GM10266 (cell line): ENCODE results near the gene WDR43.

ENCODE experiments used
- DNase-seq: peaks from one replicate; pipeline ENCODE4 v3.0.0; 2012; ENCODE audit errors: extremely low spot score
- CTCF ChIP-seq: IDR thresholded peaks from 2 replicates; pipeline ENCODE4 v1.5.1; 2012; ENCODE audit warnings: mild to moderate bottlenecking, low read depth; ENCODE audit not compliant: control insufficient read depth, insufficient read depth; ENCODE audit errors: missing control alignments

Gene WDR43

DNA sequence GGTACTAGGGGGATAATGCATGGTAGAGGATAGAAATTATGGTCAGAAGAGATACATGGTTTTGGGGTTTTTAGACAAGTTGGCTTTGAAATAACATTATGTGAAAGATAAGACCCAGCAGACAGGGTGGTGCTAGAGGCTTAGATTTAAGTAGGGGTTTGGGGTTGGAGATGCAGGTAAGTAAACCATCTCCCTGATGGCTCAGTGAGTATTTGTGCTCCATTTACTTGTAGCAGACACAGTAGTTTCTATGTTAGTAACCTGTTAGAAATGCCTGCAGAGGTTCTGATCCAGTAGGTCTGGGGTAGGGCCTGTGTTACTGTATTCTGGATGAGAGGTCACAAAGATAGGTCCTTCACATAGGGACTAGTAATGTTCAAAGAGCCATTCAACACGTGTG, 13.7 kb downstream of the WDR43 start:
- TF ChIP-seq CTCF: no peak
- DNase-seq: no peak

- DNase-seq: no peak
- TF ChIP-seq CTCF: no peak
Observed at GRCh38 chr2:28909655-28910353, 15.3 kb downstream of the WDR43 start.

DNA sequence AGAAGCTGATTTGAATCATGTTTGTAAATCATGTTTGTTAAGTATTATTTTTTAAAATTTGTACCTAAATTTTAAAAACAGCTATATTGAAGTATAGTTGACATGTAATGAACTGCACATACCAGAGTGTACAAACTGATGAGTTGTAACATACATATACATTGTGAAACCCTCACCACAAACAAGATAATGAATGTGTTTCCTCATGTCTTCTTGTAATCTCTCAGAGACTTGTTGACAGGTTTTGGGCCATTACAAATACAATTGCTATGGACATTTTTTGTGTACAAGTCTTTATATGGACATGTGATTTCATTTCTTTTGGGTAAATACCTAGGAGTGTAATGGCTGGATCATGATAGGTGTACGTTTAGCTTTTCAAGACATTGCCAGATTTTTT, 21.5 kb downstream of the WDR43 start:
- no peak for TF ChIP-seq CTCF
- DNase-seq: no peak

- TF ChIP-seq CTCF: no peak
- DNase-seq: no peak
Observed at GRCh38 chr2:28926847-28927246, 32.4 kb downstream of the WDR43 start.

DNA sequence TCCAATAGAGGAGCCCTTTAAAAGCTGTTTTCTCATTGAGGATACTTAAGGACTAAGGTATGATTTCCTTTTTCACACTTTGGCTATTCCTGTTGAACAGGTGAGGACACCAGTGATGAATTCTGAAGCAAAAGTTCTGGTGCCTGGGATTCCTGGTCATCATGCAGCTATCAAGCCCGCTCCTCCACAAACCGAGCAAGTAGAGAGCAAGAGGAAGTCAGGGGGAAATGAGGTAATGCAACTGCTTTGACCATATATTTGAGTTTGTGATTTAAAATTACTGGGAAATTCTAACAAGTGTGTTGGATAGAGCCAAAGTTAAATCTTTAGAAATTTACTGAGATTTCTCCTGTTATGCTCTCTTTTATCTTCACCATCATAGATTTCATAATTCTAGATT, 33.0 kb downstream of the WDR43 start:
- no peak for DNase-seq
- no peak for TF ChIP-seq CTCF

DNA sequence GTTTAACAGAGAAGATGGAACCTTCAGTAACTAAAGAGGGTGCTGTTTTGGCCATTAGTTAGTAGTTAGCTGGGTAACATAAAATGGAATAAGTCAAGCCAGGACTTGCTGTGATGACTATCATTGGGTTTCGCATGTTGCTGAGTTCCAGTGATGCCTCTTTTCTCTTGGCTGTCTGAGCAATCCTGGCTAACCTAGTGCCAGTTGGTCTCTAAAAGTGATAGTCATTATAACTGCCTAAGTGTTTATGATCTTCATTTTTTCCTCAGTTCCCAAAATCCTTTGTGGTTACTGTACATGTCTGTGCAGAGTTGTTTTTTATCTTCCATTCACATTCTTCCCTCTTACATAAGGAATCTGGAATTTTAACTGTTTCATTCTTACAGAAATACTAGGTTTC, 33.4 kb downstream of the WDR43 start:
- no peak for TF ChIP-seq CTCF
- DNase-seq: no peak

GRCh38 chr2:28929581-28929980, 35.1 kb downstream of the WDR43 start:
- DNase-seq: no peak
- TF ChIP-seq CTCF: no peak
